ENCODE results near the gene CAMK2D. TPM values are rescaled to one million over a fixed set of nuclear protein-coding genes. Genes with fewer than 3 reads are reported as not detected.

The CAMK2D gene
- total RNA-seq, 4 donors from 2014 or later = 45.9 to 67.1 (median 56.2) TPM

DNA sequence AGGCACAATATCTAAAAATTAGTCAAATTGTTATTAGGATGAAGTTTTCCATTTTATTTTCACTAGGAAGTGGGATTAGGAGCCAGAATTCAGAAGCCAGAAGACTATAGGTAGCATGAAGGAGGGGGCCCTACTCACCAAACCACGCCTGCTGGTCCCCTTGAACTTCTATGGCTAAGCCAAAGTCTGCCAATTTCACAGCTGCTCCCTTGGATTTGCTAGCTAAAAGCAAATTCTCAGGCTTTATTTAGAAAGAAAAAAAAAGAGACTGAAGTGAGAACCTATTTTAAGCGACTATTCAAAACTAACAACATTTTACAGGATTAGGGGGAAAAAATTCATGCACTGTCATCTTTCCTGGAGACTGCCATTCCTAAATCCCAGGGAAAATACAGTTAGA is 224.3 kb downstream of the CAMK2D start:
- Histone ChIP-seq H3K9me3 (no peaks in the 10 kb centered on the region), H3K27ac (peak overlapping the region in 1 of 4 donors; percentile 25), H3K4me1 (peaks cover 0 to 24% (median 3%) of the 10 kb centered on the region in 3 donors), H3K4me3 (no peak overlapping the region), H3K36me3 (no peaks in the 10 kb centered on the region), H3K27me3 (no peaks in the 10 kb centered on the region)
- ATAC-seq = no peak
- TF ChIP-seq EP300 (IDR thresholded peaks at IDR 0.05) (no peak), POLR2AphosphoS5 (IDR thresholded peaks at IDR 0.05) (no peak), POLR2A (IDR thresholded peaks at IDR 0.05) (no peak)
- TF ChIP-seq, protein P1, sequence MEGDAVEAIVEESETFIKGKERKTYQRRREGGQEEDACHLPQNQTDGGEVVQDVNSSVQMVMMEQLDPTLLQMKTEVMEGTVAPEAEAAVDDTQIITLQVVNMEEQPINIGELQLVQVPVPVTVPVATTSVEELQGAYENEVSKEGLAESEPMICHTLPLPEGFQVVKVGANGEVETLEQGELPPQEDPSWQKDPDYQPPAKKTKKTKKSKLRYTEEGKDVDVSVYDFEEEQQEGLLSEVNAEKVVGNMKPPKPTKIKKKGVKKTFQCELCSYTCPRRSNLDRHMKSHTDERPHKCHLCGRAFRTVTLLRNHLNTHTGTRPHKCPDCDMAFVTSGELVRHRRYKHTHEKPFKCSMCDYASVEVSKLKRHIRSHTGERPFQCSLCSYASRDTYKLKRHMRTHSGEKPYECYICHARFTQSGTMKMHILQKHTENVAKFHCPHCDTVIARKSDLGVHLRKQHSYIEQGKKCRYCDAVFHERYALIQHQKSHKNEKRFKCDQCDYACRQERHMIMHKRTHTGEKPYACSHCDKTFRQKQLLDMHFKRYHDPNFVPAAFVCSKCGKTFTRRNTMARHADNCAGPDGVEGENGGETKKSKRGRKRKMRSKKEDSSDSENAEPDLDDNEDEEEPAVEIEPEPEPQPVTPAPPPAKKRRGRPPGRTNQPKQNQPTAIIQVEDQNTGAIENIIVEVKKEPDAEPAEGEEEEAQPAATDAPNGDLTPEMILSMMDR (IDR thresholded peaks at IDR 0.05) = no peak
- 0 to 30% methylated on average over 1 of the region's 2 CpGs for WGBS, 2 donors (ENCODE audit: low coverage in 1 of 2)

DNA sequence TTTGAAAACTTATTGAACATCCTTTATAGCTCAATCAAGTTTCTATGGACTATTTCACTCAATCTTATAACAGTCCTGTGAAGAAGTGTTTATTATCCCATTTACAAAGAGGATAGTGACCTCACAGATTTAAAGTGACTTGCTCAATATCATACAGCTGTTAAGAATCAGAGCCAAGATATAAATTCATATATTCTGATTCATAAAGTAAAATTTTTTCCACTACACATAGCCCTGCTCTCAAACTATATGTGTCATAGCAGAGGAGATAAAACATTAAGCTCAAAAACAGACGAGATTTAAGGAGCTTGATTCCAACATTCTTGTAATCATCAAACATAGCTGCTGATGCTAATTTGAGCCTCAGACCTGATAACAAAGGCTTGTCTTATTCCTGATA is 226.8 kb downstream of the CAMK2D start:
- Histone ChIP-seq H3K36me3 (peaks cover 0 to 16% of the 10 kb centered on the region in 2 donors), H3K27me3 (no peaks in the 10 kb centered on the region), H3K4me1 (peaks cover 0 to 19% (median 3%) of the 10 kb centered on the region in 3 donors), H3K9me3 (no peaks in the 10 kb centered on the region), H3K27ac (no peak overlapping the region), H3K4me3 (no peak overlapping the region)
- no peak for ATAC-seq
- 26 to 86% methylated on average over 1 of the region's 1 CpG for WGBS, 2 donors (ENCODE audit: low coverage in 1 of 2)
- TF ChIP-seq POLR2AphosphoS5 (IDR thresholded peaks at IDR 0.05) (no peak), EP300 (IDR thresholded peaks at IDR 0.05) (no peak), POLR2A (IDR thresholded peaks at IDR 0.05) (no peak)
- TF ChIP-seq, protein P1 (IDR thresholded peaks at IDR 0.05) = no peak

DNA sequence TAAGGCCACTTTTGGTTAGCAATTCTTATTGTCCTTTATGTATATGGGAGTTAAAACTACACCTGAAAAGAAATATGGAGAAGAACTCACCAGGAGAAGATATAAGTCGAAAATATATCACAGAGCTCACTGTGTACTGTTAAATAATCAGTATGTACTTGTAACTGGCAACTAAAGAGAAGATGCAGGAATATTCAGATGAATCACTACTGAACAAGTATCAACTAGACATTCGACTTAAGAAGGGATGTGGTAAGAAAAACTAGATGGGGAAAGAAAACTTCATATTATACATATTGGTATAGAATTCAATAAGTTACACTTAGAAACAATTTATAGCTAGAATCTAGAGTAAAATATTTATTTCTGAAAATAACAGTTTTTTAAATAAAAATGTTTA is 230.0 kb downstream of the CAMK2D start:
- TF ChIP-seq EP300 (IDR thresholded peaks at IDR 0.05) (no peak), POLR2AphosphoS5 (IDR thresholded peaks at IDR 0.05) (no peak), POLR2A (IDR thresholded peaks at IDR 0.05) (no peak)
- TF ChIP-seq, protein P1 (IDR thresholded peaks at IDR 0.05) = no peak

DNA sequence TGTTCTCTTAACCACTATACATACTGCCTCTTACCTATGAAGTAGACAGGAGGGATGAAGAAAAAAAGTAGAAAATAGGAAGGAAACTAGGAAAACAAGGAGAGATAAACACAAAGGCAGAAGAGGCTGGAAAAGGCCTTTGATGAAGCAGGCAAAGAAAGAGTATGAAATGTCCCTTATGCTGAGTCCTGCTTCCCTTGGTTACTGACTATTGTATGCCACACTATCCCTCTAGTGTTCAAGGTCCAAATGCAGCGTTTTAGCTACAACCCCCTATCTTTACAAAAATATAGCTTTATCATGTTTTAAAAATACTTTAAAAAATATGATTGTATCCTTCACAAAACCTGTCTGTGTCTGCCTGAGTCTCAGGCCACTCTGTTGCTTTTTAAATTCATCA is 233.1 kb downstream of the CAMK2D start:
- no peaks in the 10 kb centered on the region for H3K4me1 ChIP-seq
- no peaks in the 10 kb centered on the region for H3K27me3 ChIP-seq
- TF ChIP-seq, protein P1 (IDR thresholded peaks at IDR 0.05) = no peak
- no peak for TF ChIP-seq POLR2A (IDR thresholded peaks at IDR 0.05)
- TF ChIP-seq POLR2AphosphoS5 (IDR thresholded peaks at IDR 0.05) = no peak
- TF ChIP-seq EP300 (IDR thresholded peaks at IDR 0.05) = no peak
- H3K36me3 ChIP-seq = peaks cover 0 to 42% of the 10 kb centered on the region in 2 donors
- no peaks in the 10 kb centered on the region for H3K9me3 ChIP-seq
- H3K4me3 ChIP-seq = no peak overlapping the region
- H3K27ac ChIP-seq = no peak overlapping the region
- 70 to 71% methylated on average over 1 of the region's 1 CpG for WGBS, 2 donors (ENCODE audit: low coverage in 1 of 2)
- ATAC-seq = no peak

More for the DNA sequence above, 230.0 kb downstream of the CAMK2D start:
- Histone ChIP-seq H3K36me3 (peaks cover 0 to 29% of the 10 kb centered on the region in 2 donors), H3K27ac (no peak overlapping the region), H3K27me3 (no peaks in the 10 kb centered on the region), H3K4me3 (no peak overlapping the region), H3K4me1 (peaks cover 0 to 5% (median 0%) of the 10 kb centered on the region in 3 donors), H3K9me3 (no peaks in the 10 kb centered on the region)
- WGBS, 2 donors (ENCODE audit: low coverage in 1 of 2) = 95 to 100% methylated on average over 1 to 2 of the region's 2 CpGs
- ATAC-seq = no peak

DNA sequence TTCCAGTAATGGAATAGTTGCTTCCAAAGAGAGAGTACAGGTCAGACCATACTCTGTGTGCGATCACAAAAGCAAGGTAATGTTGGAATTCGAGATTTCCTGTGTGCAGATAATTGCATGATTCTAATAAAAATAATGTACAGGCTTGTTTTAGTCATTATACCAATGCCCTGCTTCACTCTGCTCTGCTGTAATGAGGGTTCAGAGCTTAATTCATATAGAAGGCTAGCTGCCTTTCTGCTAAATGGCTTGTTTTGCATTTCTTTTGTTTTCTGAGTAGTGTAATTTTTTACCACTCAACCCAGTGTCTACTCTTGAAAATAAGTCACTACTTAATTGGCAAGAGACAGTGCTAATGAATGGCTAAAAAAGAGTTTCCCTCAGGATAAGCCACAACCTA is 236.0 kb downstream of the CAMK2D start:
- Histone ChIP-seq H3K27me3 (no peaks in the 10 kb centered on the region), H3K27ac (no peak overlapping the region), H3K4me3 (no peak overlapping the region), H3K36me3 (peaks cover 0 to 46% of the 10 kb centered on the region in 2 donors), H3K4me1 (no peaks in the 10 kb centered on the region), H3K9me3 (no peaks in the 10 kb centered on the region)
- TF ChIP-seq POLR2AphosphoS5 (IDR thresholded peaks at IDR 0.05) = no peak
- no peak for TF ChIP-seq EP300 (IDR thresholded peaks at IDR 0.05)
- no peak for TF ChIP-seq POLR2A (IDR thresholded peaks at IDR 0.05)
- TF ChIP-seq, protein P1 (IDR thresholded peaks at IDR 0.05) = no peak
- ATAC-seq = no peak
- WGBS, 2 donors (ENCODE audit: low coverage in 1 of 2) = 96 to 97% methylated on average over 2 of the region's 2 CpGs
